Hepatocyte (in vitro differentiated cells): ENCODE data around the gene COQ8B. TPM values are rescaled to one million over a fixed set of nuclear protein-coding genes. Genes with fewer than 3 reads are reported as not detected.
A peak's percentile ranks its signal among the peaks of the same experiment; 100 is the strongest.
"Not testable (repeated sequence)": the region's sequence is repeated elsewhere in the genome, so short reads cannot be mapped to it uniquely, and the experiment has no call there.

Source experiments
- DNase-seq: peaks from one replicate; pipeline ENCODE4 v3.0.0-alpha.2; 2016; ENCODE audit warnings: low spot score
- H2AFZ ChIP-seq: fragments of 200-600 bp; sonication (generic); 2 replicates; pipeline ENCODE4 v1.6.0; 2016; ENCODE audit warnings: antibody characterized with exemption, mild to moderate bottlenecking
- H3K27ac ChIP-seq: fragments of 200-600 bp; sonication (generic); 2 replicates; pipeline ENCODE4 v1.5.1; 2016; ENCODE audit warnings: mild to moderate bottlenecking
- H3K27me3 ChIP-seq: fragments of 200-600 bp; sonication (generic); 2 replicates; pipeline ENCODE4 v1.6.1; 2016
- H3K36me3 ChIP-seq: fragments of 200-600 bp; sonication (generic); replicated peaks from 2 replicates; pipeline ENCODE4 v1.5.1; 2016; ENCODE audit warnings: low read depth; ENCODE audit not compliant: insufficient read depth
- H3K4me1 ChIP-seq: fragments of 200-600 bp; sonication (generic); 2 replicates; pipeline ENCODE4 v1.5.1; 2016; ENCODE audit warnings: mild to moderate bottlenecking, moderate library complexity; ENCODE audit not compliant: insufficient read depth
- H3K4me2 ChIP-seq: fragments of 200-600 bp; sonication (generic); 2 replicates; pipeline ENCODE4 v1.6.0; 2016
- H3K4me3 ChIP-seq: fragments of 200-600 bp; sonication (generic); 2 replicates; pipeline ENCODE4 v1.5.1; 2016; ENCODE audit warnings: mild to moderate bottlenecking
- H3K79me2 ChIP-seq: fragments of 200-600 bp; sonication (generic); 2 replicates; pipeline ENCODE4 v1.6.0; 2017; ENCODE audit warnings: mild to moderate bottlenecking
- H3K9me2 ChIP-seq: fragments of 200-600 bp; sonication (generic); replicated peaks from 2 replicates; pipeline ENCODE4 v1.6.0; 2017; ENCODE audit warnings: mild to moderate bottlenecking; ENCODE audit not compliant: insufficient read depth
- H3K9me3 ChIP-seq: fragments of 200-600 bp; sonication (generic); 2 replicates; pipeline ENCODE4 v1.5.1; 2016; ENCODE audit warnings: low read depth, mild to moderate bottlenecking
- H4K20me1 ChIP-seq: fragments of 200-600 bp; sonication (generic); 2 replicates; pipeline ENCODE4 v1.6.0; 2016; ENCODE audit warnings: mild to moderate bottlenecking; ENCODE audit not compliant: insufficient read depth, poor library complexity, severe bottlenecking
- EZH2 ChIP-seq: fragments of 200-600 bp; sonication (generic); IDR thresholded peaks from 2 replicates; pipeline ENCODE4 v1.6.1; 2016; ENCODE audit warnings: antibody characterized with exemption, mild to moderate bottlenecking, borderline replicate concordance
- EZH2phosphoT487 ChIP-seq: fragments of 200-600 bp; sonication (generic); IDR thresholded peaks from one replicate; pipeline ENCODE4 v1.6.1; 2018; ENCODE audit warnings: antibody characterized with exemption, mild to moderate bottlenecking, low read depth, moderate library complexity; ENCODE audit not compliant: unreplicated experiment, severe bottlenecking
- WGBS: methylation state at CpG from one replicate; pipeline ENCODE4 v1.1.6; 2016; ENCODE audit warnings: low lambda C conversion rate; ENCODE audit errors: missing lambda C conversion rate; 5-methylcytosine and 5-hydroxymethylcytosine counted together
- polyA plus RNA-seq: library from polyadenylated mRNA; unstranded; fragments of >200 nt; fragmentation: Nextera tagmentation; extraction: Ambion mirVana; gene quantifications from 2 replicates; pipeline ENCODE4 v1.2.1, GENCODE V29; 2016
- total RNA-seq: library from RNA; depleted of rRNA; stranded (reverse); fragments of >200 nt; gene quantifications from 2 replicates; pipeline ENCODE4 v1.2.3, GENCODE V29; 2014
- TF ChIP-seq, protein P1 (sequence below): fragments of 200-600 bp; sonication (generic); IDR thresholded peaks from 2 replicates; pipeline ENCODE4 v1.5.1; 2016; ENCODE audit warnings: antibody characterized with exemption, mild to moderate bottlenecking; ENCODE audit not compliant: poor library complexity

Gene COQ8B
- total RNA-seq (46.2 and 49.2 TPM in 2 replicates), polyA plus RNA-seq (40.2 and 40.7 TPM in 2 replicates)

GRCh38 chr19:40716482-40717324 lies at the start of gene COQ8B, which contains the start of gene ITPKC:
COQ8B (minus strand) TSS chr19:40716886; CDS start chr19:40714632, 2,254 bp downstream.
ITPKC (plus strand) TSS chr19:40717112; CDS start chr19:40717136, 24 bp downstream.
- H4K20me1 ChIP-seq: peaks cover 23% of the 10 kb centered on the region
- TF ChIP-seq, protein P1, sequence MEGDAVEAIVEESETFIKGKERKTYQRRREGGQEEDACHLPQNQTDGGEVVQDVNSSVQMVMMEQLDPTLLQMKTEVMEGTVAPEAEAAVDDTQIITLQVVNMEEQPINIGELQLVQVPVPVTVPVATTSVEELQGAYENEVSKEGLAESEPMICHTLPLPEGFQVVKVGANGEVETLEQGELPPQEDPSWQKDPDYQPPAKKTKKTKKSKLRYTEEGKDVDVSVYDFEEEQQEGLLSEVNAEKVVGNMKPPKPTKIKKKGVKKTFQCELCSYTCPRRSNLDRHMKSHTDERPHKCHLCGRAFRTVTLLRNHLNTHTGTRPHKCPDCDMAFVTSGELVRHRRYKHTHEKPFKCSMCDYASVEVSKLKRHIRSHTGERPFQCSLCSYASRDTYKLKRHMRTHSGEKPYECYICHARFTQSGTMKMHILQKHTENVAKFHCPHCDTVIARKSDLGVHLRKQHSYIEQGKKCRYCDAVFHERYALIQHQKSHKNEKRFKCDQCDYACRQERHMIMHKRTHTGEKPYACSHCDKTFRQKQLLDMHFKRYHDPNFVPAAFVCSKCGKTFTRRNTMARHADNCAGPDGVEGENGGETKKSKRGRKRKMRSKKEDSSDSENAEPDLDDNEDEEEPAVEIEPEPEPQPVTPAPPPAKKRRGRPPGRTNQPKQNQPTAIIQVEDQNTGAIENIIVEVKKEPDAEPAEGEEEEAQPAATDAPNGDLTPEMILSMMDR: peak; percentile 1
- TF ChIP-seq EZH2phosphoT487: no peak
- H3K9me3 ChIP-seq: no peaks in the 10 kb centered on the region
- H3K36me3 ChIP-seq: no peaks in the 10 kb centered on the region
- peak within 1 kb of the TSS; percentile 85 for H3K4me2 ChIP-seq
- H3K27ac ChIP-seq: peak within 1 kb of the TSS; percentile 100
- H3K9me2 ChIP-seq: no peaks in the 10 kb centered on the region
- peak; percentile 100 for DNase-seq
- peaks cover 23% of the 10 kb centered on the region for H3K4me1 ChIP-seq
- peak within 1 kb of the TSS; percentile 84 for H3K4me3 ChIP-seq
- H3K79me2 ChIP-seq: peaks cover 55% of the 10 kb centered on the region
- under 1% methylated on average over 48 of the region's 76 CpGs for WGBS
- H2AFZ ChIP-seq: no peak within 1 kb of the TSS
- no peaks in the 10 kb centered on the region for H3K27me3 ChIP-seq

- H3K27ac ChIP-seq, H3K27me3 ChIP-seq, H3K4me1 ChIP-seq, H4K20me1 ChIP-seq, H3K36me3 ChIP-seq, H2AFZ ChIP-seq, H3K4me2 ChIP-seq, H3K9me3 ChIP-seq, DNase-seq, H3K9me2 ChIP-seq, H3K79me2 ChIP-seq, H3K4me3 ChIP-seq: not testable (repeated sequence)
- WGBS: 93% methylated on average over 13 of the region's 13 CpGs
Observed at GRCh38 chr19:40766385-40766784, 49.7 kb upstream of the COQ8B start.

DNA sequence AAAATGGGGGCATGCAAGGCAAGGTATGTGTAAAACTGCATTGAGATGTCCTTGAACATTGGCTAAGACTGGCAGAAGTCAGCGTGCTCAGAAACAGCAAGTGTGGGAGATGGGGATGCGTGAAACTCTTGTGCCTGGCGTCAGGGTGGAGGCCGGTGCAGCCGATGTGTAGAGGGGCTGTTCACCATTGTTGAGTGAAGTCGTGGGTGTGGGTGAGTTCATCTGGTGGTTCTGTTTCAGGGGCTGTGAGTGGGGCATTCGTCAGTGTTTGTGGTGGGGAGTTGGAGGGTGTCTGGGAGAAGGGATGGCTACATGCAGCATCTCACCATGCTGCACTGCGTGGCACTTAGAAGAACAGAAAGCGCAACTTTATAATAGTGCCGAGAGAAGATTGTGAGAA lies 47.3 kb upstream of the COQ8B start:
- peaks cover 3% of the 10 kb centered on the region for H4K20me1 ChIP-seq
- H3K79me2 ChIP-seq: peaks cover 5% of the 10 kb centered on the region
- no peaks in the 10 kb centered on the region for H3K27me3 ChIP-seq
- H3K4me1 ChIP-seq: no peaks in the 10 kb centered on the region
- H2AFZ ChIP-seq: no peak overlapping the region
- TF ChIP-seq EZH2phosphoT487 (no peak), EZH2 (no peak)
- TF ChIP-seq, protein P1: no peak
- H3K27ac ChIP-seq: no peak overlapping the region
- no peaks in the 10 kb centered on the region for H3K9me2 ChIP-seq
- WGBS: 94% methylated on average over 10 of the region's 10 CpGs
- H3K9me3 ChIP-seq: no peaks in the 10 kb centered on the region
- DNase-seq: no peak
- no peak overlapping the region for H3K4me3 ChIP-seq
- peaks cover 3% of the 10 kb centered on the region for H3K36me3 ChIP-seq
- H3K4me2 ChIP-seq: no peak overlapping the region

GRCh38 chr19:40763526-40763925 lies 46.8 kb upstream of the COQ8B start:
- peaks cover 3% of the 10 kb centered on the region for H4K20me1 ChIP-seq
- no peaks in the 10 kb centered on the region for H3K4me1 ChIP-seq
- no peak overlapping the region for H3K4me2 ChIP-seq
- no peak overlapping the region for H2AFZ ChIP-seq
- no peaks in the 10 kb centered on the region for H3K27me3 ChIP-seq
- H3K36me3 ChIP-seq: peaks cover 3% of the 10 kb centered on the region
- H3K9me3 ChIP-seq: no peaks in the 10 kb centered on the region
- H3K79me2 ChIP-seq: peaks cover 8% of the 10 kb centered on the region
- DNase-seq: no peak
- 100% methylated on average over 7 of the region's 7 CpGs for WGBS
- H3K27ac ChIP-seq: no peak overlapping the region
- no peak for TF ChIP-seq EZH2
- TF ChIP-seq, protein P1: no peak
- TF ChIP-seq EZH2phosphoT487: no peak
- H3K9me2 ChIP-seq: no peaks in the 10 kb centered on the region
- no peak overlapping the region for H3K4me3 ChIP-seq
